ENCODE results near the gene GDI1.

The GDI1 gene

DNA sequence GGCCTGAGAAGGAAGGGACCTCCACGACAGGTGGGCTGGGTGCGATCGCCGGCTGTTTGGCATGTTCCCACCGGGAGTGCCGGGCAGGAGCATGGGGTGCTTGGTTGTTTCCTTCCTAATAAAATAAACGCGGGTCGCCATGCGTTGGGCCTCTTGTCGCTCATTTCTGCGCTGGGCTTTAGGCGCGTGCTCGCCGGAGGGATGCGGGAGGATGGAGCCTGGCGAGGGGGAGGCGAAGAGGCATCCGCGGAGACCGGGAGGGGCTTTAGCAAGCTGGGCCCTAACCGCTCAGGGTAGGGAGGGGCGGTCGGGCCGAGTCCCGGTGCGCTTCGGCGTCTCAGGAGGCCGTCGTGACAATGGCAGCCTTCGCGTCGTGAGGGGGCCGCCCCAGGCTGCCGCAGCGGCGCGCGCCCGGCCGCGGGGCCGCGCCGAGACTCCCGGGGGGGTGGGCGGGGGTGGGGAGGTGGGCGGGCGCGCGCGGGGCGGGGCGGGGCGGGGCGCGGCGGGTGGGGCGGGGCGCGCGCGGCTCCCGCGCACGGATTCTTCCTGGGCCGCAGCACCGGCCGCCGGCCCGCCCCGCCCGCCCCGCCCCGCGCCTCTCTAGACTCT is 476 bp upstream of the GDI1 start:
- DNase-seq (ENCODE audit: low read depth in 2 of 2): no peak

DNA sequence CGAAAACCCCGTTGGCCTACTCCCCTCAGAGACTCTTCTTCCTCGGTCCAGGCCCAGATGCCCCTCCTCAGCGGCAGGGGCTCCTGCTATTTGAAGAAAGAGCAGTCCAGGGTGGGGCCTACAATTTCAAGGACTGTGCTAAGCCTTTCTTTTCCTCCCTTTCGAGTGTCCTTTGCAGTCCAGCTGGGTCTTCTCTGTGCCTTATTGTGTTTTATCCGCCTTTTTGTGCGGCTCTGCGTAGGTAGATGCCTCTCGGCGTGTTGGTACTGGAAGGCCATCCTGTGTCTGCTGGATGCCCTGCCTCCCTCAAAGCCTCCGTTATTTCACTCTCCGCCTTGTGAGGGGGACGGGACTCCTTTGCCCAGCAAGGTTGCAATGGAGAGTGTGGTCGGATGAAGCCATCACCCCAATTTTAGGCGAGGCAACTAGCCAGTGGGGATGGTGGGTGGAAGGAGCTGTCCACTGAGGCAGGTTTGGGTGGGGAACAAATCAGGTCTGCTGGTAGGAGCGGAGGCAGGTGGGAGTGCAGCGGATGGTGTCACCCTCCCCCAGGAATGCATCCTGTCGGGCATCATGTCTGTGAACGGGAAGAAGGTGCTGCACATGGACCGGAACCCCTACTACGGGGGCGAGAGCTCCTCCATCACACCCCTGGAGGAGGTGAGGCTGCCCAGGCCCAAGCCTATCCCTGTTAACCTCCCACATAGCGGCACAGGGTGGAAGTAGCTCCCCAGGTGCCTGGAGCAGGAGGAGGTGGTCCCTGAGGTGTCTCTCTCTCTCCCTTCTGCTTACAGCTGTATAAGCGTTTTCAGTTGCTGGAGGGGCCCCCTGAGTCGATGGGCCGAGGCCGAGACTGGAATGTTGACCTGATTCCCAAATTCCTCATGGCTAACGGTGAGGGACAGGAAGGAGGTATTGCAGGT is 1.3 kb downstream of the GDI1 start:
- DNase-seq (ENCODE audit: low read depth in 2 of 2): no peak

DNA sequence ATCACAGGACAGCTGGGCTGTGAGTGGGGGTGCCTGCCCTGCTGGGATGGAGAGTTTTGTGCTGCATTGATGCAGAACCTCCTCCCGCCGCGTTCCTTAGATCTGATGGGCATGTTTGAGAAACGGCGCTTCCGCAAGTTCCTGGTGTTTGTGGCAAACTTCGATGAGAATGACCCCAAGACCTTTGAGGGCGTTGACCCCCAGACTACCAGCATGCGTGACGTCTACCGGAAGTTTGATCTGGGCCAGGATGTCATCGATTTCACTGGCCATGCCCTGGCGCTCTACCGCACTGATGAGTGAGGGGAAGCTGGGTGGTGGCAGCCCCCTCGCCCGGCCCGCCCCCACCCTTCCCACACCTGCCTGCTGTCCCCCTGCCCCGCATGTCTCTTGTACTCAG is 2.9 kb downstream of the GDI1 start:
- no peak for DNase-seq (ENCODE audit: low read depth in 2 of 2)

DNA sequence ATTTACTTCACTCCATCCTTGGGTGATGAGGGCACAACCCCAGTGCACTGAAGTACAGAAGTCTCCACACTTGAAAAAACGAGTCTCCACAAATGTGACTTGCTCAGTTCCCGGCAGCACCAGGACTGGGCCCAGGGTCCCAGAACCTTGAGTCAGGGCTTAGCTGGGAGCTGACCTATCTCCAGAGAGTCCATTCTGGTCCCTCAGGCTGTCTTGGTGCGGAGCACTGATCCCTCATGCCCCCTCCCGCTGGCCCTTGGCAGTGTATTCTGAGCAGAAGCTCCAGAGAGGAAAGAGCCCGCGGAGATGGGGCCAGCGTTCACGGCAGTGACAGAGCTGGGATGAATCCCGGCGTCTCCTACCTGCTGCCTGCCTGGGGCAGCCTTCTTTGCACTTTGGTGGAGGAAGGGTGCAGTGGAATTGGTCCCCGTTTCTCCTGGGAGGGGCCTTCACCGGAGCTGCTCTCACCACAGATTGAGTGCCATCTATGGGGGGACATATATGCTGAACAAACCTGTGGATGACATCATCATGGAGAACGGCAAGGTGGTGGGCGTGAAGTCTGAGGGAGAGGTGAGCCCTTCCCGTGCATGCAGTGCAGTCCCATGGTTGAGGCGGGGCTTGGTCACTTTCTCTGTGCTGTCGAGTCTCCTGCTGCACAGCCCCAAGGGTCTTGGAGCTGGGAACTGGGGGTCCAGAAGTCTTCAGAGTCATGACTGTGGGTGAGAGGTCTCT is 3.8 kb downstream of the GDI1 start:
- DNase-seq (ENCODE audit: low read depth in 2 of 2): no peak

DNA sequence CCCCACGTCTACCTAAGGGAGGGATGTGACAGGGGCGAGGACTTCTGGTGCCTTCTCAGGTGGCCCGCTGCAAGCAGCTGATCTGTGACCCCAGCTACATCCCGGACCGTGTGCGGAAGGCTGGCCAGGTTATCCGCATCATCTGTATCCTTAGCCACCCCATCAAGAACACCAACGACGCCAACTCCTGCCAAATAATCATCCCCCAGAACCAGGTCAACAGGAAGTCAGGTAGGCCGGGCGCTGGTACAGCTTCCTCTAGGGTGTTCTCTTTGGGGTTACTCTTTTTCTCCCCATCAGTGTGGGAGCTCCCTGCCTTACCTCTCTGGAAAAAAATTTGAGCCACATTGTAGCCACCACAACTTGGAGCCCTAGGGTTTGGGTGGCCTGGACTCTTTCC is 4.6 kb downstream of the GDI1 start:
- DNase-seq (ENCODE audit: low read depth in 2 of 2): no peak

DNA sequence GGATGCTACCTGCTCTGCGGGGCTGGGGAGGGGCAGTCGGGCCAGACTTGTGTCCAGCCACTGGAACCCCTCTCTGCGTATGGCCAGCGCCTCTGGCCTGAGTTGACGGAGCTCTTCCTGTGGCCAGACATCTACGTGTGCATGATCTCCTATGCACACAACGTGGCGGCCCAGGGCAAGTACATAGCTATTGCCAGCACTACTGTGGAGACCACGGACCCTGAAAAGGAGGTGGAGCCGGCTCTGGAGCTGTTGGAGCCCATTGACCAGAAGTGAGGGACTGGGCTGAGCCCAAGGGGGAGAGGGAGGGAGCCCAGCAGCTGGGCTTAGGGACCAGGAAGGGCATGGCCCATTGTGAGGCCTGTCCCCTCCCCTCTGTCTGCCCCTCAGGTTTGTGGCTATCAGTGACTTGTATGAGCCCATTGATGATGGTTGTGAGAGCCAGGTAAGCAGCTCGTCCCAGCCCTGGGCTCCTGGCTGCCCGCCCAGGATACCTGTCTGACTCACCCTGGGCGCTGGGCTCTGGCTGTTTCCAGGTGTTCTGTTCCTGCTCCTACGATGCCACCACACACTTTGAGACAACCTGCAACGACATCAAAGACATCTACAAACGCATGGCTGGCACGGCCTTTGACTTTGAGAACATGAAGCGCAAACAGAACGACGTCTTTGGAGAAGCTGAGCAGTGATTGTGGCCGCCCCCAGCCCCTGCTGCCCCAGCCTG is 5.2 kb downstream of the GDI1 start:
- DNase-seq (ENCODE audit: low read depth in 2 of 2): no peak

DNA sequence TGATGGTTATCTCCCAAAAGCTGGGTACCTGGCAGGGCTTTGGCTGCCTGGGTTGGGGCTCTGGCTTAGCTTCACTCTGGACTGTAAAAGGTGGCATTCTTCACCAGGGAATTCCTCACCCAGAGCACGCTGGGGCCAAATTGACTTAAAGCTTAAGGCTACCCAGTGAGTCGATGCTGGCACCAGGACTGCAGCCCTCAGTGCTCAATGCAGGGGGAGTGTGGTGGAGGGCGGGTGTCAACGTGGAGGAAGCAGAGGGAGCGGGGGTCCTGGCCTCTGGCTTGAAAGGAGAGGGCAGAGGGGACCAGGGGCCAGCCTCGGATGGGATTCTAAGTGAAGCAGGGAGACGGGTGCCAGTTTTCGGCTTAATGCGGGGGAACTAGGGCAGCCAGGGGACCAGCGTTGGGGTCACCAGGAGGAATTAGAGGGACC is 6.5 kb downstream of the GDI1 start:
- no peak for DNase-seq (ENCODE audit: low read depth in 2 of 2)

DNA sequence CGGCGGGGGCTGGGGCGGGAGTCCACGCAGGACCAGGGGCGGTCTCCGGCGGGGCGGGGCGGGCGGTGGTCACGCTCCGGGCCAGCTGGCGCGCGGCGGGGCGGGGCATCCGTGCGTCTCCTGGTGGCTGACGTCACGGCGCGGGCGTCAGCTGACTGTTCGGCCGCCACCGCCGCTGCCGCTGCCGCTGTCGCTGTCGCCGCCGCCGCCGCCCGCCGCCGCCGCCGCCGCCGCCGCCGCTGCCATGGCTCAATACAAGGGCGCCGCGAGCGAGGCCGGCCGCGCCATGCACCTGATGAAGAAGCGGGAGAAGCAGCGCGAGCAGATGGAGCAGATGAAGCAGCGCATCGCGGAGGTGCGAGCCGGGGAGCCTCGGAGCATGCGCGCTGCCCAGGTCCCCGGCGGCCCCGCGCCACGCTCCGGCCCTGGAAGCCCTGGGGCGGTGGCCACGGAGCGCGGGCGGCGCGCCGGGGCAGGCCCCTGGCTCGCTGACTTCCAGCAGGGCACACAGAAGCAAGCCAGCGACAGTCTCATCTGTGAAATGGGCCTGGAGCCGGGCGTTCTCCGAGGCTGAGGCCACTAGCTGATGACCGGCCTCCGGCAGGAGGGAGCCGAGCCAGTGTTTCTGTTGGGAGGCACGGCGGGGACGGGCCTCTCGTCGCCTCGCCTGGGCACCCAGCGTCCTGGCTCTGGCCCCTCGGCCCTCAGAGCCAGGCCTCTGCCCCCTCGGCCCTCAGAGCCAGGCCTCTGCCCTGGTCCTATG is 7.2 kb downstream of the GDI1 start, which contains the start of gene FAM50A:
Gene FAM50A, plus strand, starts transcription at position 150 of the 763 bp plus-strand sequence. Its CDS starts 95 bp downstream, at position 245.
- peak; percentile 56 to 66 for DNase-seq (ENCODE audit: low read depth in 2 of 2)

DNA sequence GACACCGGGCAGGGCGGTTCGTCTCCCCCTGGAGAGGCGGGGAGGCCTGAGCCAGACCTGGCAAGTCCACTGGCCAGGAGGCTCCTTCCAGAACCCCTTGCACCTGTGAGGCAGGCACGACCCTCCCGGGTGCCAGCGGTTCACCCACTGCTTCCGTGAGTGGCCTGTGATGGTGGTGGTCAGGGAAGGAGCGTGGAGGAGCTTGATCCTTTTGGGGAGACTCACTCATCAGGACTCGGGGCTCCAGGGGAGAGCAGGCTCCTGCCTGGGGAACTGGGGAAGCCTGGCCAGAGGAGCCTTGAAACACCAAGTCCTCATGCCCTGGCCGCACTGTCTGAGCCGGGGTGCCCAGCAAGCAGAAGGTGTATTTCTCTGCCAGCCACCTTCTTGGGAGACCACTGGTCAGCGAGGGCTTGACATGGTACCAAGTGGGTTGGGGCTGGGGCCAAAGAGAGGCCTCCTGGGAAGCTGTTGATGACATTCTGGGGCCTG is 7.8 kb downstream of the GDI1 start:
- no peak for DNase-seq (ENCODE audit: low read depth in 2 of 2)

DNA sequence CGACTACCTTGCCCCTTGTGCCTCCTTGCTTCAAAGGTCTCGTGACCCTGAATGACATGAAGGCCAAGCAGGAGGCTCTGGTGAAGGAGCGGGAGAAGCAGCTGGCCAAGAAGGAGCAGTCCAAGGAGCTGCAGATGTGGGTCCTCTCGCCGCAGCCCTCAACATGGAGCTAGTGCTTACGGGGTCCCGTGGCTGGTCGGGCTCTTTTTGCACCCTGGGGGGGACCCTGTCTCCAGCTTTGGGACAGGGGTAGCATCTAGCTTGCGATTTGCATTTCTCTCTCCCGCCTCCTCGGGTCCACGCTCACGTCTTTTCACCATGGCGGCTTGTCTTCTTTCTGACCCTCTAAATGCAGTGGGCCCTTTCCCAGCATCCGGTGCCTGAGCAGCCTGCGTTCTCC is 8.8 kb downstream of the GDI1 start:
- no peak for DNase-seq (ENCODE audit: low read depth in 2 of 2)

DNA sequence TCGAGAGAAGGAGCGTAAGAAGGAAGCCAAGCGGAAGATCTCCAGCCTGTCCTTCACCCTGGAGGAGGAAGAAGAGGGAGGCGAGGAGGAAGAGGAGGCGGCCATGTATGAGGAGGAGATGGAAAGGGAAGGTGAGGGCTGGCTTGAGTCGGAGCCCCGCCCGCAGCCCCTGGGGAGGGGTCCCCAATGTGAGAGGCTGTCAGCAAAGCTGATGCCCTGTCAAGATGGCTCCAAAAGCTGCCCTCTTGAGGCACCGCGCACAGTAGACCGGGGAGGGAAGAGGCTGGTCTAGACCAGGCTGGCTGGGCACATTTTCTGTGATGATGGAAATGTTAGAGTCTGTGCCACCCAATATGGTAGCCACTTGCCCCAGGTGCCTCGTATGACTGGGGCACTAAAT is 9.5 kb downstream of the GDI1 start:
- DNase-seq (ENCODE audit: low read depth in 2 of 2): no peak

DNA sequence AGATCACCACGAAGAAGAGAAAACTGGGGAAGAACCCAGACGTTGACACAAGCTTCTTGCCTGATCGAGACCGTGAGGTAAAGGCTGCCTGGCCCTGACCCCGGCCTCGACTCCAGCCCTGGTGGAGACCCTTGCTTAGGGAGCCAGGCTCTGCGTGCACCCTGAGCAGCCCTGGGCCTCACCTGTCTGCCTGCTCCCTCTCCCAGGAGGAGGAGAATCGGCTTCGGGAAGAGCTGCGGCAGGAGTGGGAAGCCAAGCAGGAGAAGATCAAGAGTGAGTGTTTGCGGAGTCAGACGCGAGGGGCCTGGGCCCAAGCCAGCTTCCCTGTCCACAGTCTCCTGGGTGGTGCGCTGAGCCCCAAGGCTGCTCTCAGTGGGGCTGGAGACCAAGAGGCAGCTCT is 11.5 kb downstream of the GDI1 start:
- DNase-seq (ENCODE audit: low read depth in 2 of 2): no peak

DNA sequence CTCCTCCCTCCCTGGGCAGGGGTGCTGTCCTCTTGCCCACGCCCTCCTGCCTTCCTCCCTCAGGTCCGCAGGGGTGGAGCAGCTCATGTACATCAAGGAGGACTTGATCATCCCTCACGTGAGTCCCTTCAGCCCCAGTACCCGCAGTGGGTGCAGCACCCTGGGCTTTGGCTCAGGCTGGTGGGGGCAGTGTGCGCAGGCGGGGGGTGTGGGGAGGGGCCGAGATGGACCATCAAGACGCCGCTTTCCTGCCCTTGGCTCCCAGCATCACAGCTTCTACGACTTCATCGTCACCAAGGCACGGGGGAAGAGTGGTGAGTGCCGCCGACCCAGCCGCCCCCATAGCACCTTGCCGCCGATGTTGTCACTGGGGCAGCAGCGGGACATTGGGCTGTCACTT is 12.7 kb downstream of the GDI1 start:
- no peak for DNase-seq (ENCODE audit: low read depth in 2 of 2)

DNA sequence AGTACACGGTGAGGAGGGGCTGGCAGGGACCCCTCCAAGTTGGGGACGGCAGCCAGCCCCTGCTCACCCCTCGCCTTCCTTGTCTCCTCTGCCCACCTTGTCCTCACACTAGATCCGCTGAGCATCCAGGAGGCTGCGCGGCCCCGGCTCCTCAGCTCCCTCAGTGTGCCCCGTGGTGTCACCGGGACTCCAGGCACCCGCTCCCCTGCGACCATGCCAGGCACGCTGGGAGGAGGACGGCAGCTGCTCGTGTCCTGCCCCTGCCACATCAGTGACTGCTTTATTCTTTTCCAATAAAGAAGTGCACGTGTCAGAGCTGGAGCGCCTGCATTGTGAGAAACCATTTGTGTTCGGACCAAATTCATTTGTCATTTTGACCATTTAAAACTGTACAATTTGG is 13.4 kb downstream of the GDI1 start:
- DNase-seq (ENCODE audit: low read depth in 2 of 2): no peak

DNA sequence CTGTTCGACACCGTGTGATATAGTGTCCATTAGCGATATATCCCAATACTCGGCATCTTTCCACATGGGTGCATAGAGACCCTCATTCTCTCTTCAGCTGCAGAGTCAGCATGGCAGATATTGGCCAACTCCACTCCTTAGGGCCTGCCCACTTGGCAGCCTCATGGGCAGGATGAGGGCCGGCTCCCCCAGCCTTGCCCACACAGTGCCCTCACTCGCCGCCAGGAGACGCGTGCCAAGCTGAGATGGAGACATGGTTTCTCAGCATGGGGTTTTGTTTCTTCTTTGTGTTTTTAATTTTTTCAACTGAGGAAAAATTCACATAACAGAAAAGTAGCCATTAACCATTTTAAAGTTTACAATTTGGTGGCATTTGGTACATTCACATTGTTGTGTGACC is 15.9 kb downstream of the GDI1 start:
- DNase-seq (ENCODE audit: low read depth in 2 of 2): no peak

DNA sequence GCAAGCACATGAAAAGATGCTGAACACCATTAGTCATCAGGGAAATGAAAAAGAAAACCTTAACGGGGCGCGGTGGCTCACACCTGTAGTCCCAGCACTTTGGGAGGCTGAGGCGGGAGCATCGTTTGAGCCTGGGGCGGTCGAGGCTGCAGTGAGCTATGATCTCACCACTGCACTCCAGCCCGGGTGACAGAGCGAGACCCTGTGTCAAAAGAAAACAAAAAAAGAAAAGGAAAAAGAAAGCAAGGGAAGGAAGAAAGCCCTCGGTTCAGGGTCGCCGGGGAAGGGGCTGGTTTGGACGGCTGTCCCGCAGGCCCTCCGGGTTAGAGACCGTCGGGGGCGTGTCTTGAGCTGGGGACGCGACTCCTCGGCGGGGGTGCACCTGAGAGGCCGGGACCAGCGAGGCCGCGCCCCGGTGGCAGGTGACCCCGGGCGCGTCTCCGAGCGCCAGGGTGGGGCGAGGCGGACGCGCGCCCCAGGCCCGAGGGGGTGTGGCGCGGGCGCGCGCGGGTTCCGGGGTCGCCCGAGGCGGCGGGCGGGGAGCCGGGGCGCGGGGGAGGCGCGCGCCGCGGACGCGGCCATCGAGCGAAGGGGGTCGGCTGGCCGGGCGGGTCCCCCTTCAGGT is 20.6 kb downstream of the GDI1 start:
- DNase-seq (ENCODE audit: low read depth in 2 of 2): peak in 1 of 2 donors; percentile 42

DNA sequence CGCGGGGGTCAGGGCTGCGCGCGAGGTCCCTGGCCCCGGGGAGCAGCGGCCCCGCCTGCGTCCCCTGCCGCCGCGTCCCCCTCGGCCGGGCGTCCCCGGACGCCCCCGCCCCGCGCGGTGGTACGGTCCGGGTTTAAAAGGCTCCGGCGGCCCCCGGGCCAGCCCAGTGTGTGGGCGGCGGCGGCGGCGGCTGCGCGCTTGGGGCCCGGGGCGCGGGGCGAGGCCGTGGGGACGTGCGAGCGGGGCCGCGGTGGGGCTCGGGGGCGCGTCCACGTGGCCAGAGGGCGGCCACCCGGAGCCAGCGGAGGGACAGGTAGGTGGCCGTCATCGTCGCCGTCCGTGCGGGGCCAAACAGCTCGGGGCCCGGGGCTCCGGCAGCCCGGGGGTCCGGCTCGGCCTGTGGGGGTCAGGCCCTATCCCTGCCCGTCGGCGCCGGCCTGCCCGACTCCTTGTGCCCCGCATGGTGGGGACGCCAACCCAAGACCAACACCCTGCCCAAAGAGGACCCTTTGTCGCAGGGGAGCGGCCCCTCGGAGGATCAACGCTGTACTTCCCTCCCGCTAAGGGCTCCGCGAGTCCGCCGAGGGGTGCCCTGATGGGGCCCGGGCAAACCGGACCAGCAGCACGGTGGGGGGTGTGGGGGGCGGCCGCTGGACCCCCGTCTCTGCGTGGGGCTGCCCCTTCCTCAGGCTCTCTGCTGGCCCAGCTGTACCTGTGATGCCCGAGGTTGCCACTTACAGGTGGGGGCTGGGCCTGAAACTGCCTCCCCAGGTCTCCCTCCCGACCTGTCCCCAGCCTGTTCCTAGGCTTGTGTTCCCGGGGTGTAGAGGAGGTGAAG is 21.4 kb downstream of the GDI1 start, which contains the start of gene PLXNA3:
Gene PLXNA3, plus strand, starts transcription at position 166 of the 838 bp plus-strand sequence. CDS start 1,903 bp downstream, outside the sequence.
- DNase-seq (ENCODE audit: low read depth in 2 of 2): peak; percentile 37 to 39

DNA sequence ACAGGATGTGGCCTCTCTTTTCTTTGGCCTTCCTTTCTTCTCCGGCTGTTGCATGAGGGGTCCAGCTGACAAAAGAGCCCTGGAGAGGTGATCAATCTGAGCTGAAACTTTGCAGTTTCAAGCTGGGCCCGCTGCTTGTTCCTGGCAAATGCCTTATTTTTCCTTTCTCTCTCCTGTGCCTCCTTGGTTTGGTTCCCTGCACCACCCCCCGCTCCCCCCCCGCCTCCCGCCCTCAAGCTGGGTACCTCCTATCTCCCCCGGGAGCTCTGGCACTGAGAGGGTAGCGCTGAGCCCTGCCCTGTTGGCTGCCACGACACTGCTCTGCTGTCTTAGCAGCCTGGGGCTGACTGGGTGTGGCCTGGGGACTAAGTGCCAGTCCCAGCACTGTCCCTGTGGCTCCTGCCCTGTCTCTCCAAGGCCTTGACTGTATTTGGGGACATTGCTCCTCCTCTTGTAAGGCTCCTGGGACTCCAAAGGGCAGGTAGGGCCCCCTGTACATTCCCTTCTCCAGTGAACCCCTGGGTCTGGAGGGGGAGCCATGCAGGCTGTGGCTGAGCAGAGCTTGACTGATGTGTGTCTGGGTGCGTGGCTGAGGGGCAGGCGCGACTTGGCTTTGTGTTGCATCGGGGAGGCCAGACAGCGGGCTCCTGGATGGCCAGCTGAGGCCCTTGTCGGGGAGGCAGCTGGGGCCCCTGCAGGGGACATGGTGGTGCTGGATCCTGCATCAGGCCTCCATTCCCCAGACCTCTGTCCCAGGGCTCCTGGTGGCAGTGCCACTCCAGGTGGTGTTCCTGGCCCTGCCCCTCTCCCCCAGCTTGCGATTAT is 22.2 kb downstream of the GDI1 start:
- DNase-seq (ENCODE audit: low read depth in 2 of 2): no peak

All from stimulated activated CD8-positive, alpha-beta memory T cell treated with anti-CD3 and anti-CD28 coated beads, Interleukin-15, amount 100 ng/mL, for 48 hours (primary cell).